ENCODE results near the gene MYADML2. TPM values are rescaled to one million over a fixed set of nuclear protein-coding genes. Genes with fewer than 3 reads are reported as not detected.

Gene MYADML2
- total RNA-seq, 2 donors from 2014 or later, result not detected

GRCh38 chr17:81905993-81906392 is 41.0 kb downstream of the MYADML2 start:
- intact Hi-C loops (cut with DNase I), result no loop called here
- DNase-seq (ENCODE audit: low spot score), result no peak

GRCh38 chr17:81905424-81905875 is 41.6 kb downstream of the MYADML2 start:
- no peak for DNase-seq (ENCODE audit: low spot score)
- intact Hi-C loops (cut with DNase I), result no loop called here

- intact Hi-C loops (cut with DNase I), result no loop called here
Measured at GRCh38 chr17:81904600-81905423, 42.2 kb downstream of the MYADML2 start.

GRCh38 chr17:81903896-81904599 is 43.0 kb downstream of the MYADML2 start:
- intact Hi-C loops (cut with DNase I), result no loop called here
- DNase-seq (ENCODE audit: low spot score), result no peak

More at GRCh38 chr17:81904600-81905423, 42.2 kb downstream of the MYADML2 start:
- DNase-seq (ENCODE audit: low spot score), result no peak

GRCh38 chr17:81903415-81903831 is 43.6 kb downstream of the MYADML2 start:
- intact Hi-C loops (cut with DNase I), result no loop called here
- no peak for DNase-seq (ENCODE audit: low spot score)

GRCh38 chr17:81902653-81903414 is 44.2 kb downstream of the MYADML2 start:
- intact Hi-C loops (cut with DNase I), result no loop called here
- DNase-seq (ENCODE audit: low spot score), result no peak

DNA sequence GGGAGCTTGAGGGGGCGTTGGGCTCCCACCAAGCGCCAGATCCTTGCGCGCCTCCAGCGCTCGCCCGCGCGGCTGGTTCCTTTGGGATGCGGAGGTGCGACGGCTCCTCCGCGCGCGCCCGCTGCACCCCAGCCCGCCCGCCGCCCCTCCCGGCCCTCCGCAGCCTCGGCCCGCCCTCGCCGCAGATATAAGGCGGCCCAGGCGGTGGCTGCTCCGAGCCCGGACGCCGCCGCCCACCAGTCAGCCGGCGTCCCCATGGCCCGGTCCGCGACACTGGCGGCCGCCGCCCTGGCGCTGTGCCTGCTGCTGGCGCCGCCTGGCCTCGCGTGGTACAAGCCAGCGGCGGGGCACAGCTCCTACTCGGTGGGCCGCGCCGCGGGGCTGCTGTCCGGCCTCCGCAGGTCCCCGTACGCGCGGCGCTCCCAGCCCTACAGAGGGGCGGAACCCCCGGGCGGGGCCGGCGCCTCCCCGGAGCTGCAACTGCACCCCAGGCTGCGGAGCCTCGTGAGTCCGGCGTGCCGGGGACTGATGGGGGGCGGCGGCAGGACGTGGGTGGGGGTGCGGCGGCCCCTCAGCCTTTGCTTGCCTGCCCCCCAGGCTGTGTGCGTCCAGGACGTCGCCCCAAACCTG is 44.9 kb downstream of the MYADML2 start, which contains the start of gene NPB:
Gene NPB (plus strand): TSS at position 216 of the 630 bp plus-strand sequence. CDS start 40 bp downstream, at position 256.
- intact Hi-C loops (cut with DNase I), result no loop called here

GRCh38 chr17:81901167-81902022 is 45.6 kb downstream of the MYADML2 start:
- no peak for DNase-seq (ENCODE audit: low spot score)
- intact Hi-C loops (cut with DNase I), result no loop called here

More for the DNA sequence above, 44.9 kb downstream of the MYADML2 start, which contains the start of gene NPB:
- no peak for DNase-seq (ENCODE audit: low spot score)

DNA sequence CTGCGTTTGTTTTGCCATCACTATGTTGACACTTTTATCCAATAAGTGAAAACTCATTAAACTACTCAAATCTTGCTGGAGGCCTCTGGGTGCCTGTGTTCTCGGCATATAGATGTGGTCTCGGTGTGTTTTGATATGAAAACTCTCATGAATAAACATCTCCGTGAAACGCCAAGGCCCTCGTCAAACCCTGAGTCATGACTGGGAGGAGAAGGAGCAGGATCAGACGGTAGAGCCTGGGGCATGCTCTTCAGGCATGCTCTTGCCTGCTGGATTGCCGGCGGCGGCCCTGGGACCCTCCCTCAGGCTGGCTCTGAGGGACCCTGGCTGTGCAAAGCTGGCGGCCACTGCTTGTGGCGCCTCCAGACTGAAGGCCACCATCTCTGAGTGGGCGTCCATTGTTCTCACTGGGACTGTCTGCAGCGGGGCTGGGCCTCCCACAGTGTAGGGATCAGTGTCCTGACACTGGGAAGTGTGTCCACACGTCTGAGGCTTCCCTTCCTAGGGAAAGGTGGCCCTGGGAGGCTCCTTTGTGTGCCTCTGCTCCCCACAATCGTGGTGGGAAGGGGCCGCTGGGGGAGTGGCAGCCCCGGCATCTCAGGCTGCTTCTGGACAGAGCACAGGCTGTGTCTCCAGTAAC is 46.7 kb downstream of the MYADML2 start:
- intact Hi-C loops (cut with DNase I), result no loop called here
- no peak for DNase-seq (ENCODE audit: low spot score)

GRCh38 chr17:81899514-81900166 is 47.4 kb downstream of the MYADML2 start:
- intact Hi-C loops (cut with DNase I), result no loop called here
- DNase-seq (ENCODE audit: low spot score), result peak; percentile 74

DNA sequence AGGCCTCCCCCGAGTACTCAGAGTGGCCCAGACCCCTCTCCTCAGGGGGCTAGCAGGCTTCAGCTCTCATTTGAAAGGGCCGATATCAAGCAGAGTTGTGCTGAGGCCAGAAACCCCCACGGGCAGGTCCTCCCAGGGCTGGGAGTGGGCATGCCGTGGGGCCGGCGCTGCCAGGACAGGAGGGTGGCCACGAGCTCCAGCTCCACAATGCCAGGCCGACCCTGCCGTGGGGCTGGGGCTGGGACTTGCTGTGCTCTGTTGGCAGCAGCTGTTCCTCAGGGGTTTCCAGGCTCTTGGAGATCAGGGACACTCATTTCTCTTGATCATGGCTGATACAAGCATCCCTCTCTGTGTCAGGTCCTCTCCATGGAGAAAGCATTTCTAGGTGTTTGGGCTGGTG is 48.1 kb downstream of the MYADML2 start:
- intact Hi-C loops (cut with DNase I), result no loop called here
- DNase-seq (ENCODE audit: low spot score), result no peak

DNA sequence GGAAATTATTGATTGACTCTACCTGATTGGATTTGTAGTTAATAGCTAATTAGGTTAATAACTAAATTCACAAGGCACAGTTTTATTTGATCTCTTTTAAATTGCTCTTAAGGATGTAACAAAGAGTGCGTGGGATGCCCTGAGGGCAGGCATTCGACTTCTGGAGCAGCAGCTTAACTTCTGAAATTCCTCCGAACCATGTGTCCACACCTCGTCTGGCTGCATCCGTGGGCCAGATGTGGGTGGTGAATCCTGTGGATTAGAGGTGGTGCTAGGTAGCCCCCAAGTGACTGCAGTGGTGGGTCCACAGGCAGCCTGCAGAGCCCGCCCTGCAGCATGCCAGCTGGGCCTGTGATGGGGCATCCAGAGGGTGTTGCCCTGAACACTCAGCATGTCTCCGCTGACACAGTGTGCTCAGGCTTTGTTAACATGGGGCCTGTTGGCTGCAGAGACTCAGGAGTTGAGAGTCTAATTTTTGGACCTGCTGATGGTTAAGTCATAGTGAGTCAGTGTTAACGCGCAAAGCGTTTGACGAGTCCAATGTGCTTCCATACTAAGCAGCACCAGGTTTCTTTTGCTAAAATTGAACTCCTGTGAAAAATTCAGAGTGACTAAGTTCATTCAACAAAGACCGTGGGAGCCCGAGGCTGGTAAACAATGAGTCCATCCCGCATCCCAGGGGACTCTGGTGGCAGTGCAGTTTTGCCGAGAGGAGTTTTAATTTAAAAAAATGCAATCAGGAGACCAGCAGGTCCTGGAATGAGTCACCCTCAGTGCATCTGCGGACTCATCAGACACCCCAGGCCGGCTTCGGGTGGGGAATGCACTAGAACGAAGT is 48.8 kb downstream of the MYADML2 start:
- intact Hi-C loops (cut with DNase I), result no loop called here
- DNase-seq (ENCODE audit: low spot score), result no peak

GRCh38 chr17:81895400-81895799 is 51.6 kb downstream of the MYADML2 start:
- no peak for DNase-seq (ENCODE audit: low spot score)
- intact Hi-C loops (cut with DNase I), result no loop called here

DNA sequence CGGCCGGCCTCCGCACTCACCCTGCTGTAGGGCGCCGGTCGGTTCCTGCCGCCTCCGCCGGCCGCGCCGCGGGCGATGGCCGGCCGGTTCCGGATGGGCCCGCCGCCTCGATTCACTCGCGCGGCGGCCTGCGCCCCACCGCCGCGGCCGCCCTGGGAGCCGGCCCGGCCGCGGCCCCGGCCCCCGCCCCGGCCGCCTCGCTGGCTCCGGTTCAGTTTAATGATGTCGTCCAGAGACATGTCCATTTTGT is 55.8 kb downstream of the MYADML2 start:
- intact Hi-C loops (cut with DNase I), result no loop called here
- DNase-seq (ENCODE audit: low spot score), result no peak

DNA sequence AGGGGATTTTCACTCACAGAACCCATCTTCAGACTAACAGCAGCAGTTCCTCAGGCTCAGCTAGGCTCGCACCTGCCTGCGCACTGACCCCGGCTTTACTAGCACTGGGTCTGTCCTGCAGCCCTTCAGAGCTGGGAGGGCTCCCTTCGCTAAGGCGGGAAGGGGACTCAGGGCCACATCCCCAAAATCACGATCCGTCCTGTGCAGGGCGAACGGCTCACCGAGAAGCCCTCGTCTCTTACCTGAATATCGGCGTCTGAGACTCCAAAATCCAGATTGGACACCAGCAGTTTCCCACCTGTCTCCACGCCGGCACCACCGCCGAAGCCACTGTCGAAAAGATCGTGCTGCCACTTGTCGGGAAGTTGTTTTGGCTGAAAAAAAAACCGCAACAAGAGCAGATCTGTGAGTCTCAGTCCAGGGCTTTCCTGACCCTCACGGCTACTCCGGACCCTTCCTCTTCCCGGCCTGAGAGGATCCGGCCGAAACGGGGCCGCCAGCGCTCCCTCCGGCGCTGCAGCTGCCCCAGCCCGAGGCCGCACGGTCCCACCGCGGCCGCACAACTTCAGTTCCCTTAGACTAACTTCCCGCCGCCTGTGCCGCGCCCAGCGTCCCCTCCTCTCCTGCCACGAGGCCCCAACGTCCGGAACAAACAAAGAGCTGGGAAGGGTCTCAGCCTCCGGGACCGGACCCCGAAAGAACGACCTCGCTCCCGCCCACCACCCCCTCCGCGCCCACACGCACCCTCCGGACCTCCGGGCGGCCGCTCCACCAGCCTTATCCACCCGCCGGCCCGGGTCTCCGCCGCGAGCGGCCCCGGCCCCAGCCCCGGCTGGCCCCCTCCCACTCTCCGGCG is 56.4 kb downstream of the MYADML2 start:
- no peak for DNase-seq (ENCODE audit: low spot score)
- intact Hi-C loops (cut with DNase I), result no loop called here
